KOPT-K1 (cell line): ENCODE data around the gene SPTLC2.
"Not testable (repeated sequence)": the region's sequence is repeated elsewhere in the genome, so short reads cannot be mapped to it uniquely, and the experiment has no call there.

Source experiments
- H3K27ac ChIP-seq: fragments of 200-600 bp; sonication (generic); 2 replicates; pipeline ENCODE4 v1.5.1; 2016; ENCODE audit warnings: antibody characterized with exemption, mild to moderate bottlenecking, low read depth, low read length; ENCODE audit not compliant: poor library complexity, severe bottlenecking
- H3K36me3 ChIP-seq: fragments of 200-600 bp; sonication (generic); 2 replicates; pipeline ENCODE4 v1.5.1; 2017; ENCODE audit warnings: antibody characterized with exemption, mild to moderate bottlenecking, low read length, moderate library complexity; ENCODE audit not compliant: insufficient read depth
- H3K9me3 ChIP-seq: fragments of 200-600 bp; sonication (generic); 2 replicates; pipeline ENCODE4 v1.5.1; 2017; ENCODE audit warnings: antibody characterized with exemption, low read length, mild to moderate bottlenecking; ENCODE audit not compliant: insufficient read depth, poor library complexity, severe bottlenecking

Gene SPTLC2

GRCh38 chr14:77557391-77557790, 59.0 kb downstream of the SPTLC2 start:
- no peak overlapping the region for H3K27ac ChIP-seq
- no peaks in the 10 kb centered on the region for H3K9me3 ChIP-seq
- H3K36me3 ChIP-seq: peaks cover 79% of the 10 kb centered on the region

- Histone ChIP-seq H3K27ac (no peak overlapping the region), H3K9me3 (no peaks in the 10 kb centered on the region), H3K36me3 (peaks cover 80% of the 10 kb centered on the region)
Measured at GRCh38 chr14:77556946-77557345, 59.5 kb downstream of the SPTLC2 start.

GRCh38 chr14:77554816-77555599, 61.4 kb downstream of the SPTLC2 start:
- Histone ChIP-seq H3K36me3 (peaks cover 81% of the 10 kb centered on the region), H3K27ac (no peak overlapping the region), H3K9me3 (no peaks in the 10 kb centered on the region)

- H3K36me3 ChIP-seq: peaks cover 83% of the 10 kb centered on the region
- H3K9me3 ChIP-seq: no peaks in the 10 kb centered on the region
- H3K27ac ChIP-seq: no peak overlapping the region
Measured at GRCh38 chr14:77554207-77554606, 62.2 kb downstream of the SPTLC2 start.

GRCh38 chr14:77549451-77549850, 67.0 kb downstream of the SPTLC2 start:
- Histone ChIP-seq H3K27ac (no peak overlapping the region), H3K9me3 (no peaks in the 10 kb centered on the region), H3K36me3 (peaks cover 62% of the 10 kb centered on the region)

GRCh38 chr14:77547512-77548180, 68.8 kb downstream of the SPTLC2 start:
- Histone ChIP-seq H3K36me3 (peaks cover 58% of the 10 kb centered on the region), H3K27ac (no peak overlapping the region)

GRCh38 chr14:77545171-77545570, 71.3 kb downstream of the SPTLC2 start:
- peaks cover 39% of the 10 kb centered on the region for H3K36me3 ChIP-seq
- not testable (repeated sequence) for H3K9me3 ChIP-seq

More at GRCh38 chr14:77547512-77548180, 68.8 kb downstream of the SPTLC2 start:
- H3K9me3 ChIP-seq: no peaks in the 10 kb centered on the region

GRCh38 chr14:77544571-77544970, 71.9 kb downstream of the SPTLC2 start:
- H3K9me3 ChIP-seq: no peaks in the 10 kb centered on the region
- H3K27ac ChIP-seq: no peak overlapping the region
- H3K36me3 ChIP-seq: peaks cover 33% of the 10 kb centered on the region

More at GRCh38 chr14:77545171-77545570, 71.3 kb downstream of the SPTLC2 start:
- not testable (repeated sequence) for H3K27ac ChIP-seq

GRCh38 chr14:77543637-77544334, 72.7 kb downstream of the SPTLC2 start:
- no peaks in the 10 kb centered on the region for H3K9me3 ChIP-seq
- peaks cover 25% of the 10 kb centered on the region for H3K36me3 ChIP-seq
- no peak overlapping the region for H3K27ac ChIP-seq

GRCh38 chr14:77543240-77543551, 73.2 kb downstream of the SPTLC2 start:
- H3K27ac ChIP-seq: no peak overlapping the region
- H3K36me3 ChIP-seq: peaks cover 19% of the 10 kb centered on the region
- H3K9me3 ChIP-seq: no peaks in the 10 kb centered on the region

GRCh38 chr14:77542421-77543239, 73.8 kb downstream of the SPTLC2 start:
- Histone ChIP-seq H3K27ac (no peak overlapping the region), H3K36me3 (peaks cover 17% of the 10 kb centered on the region; the same call in 1 of the 2 replicates), H3K9me3 (no peaks in the 10 kb centered on the region)

GRCh38 chr14:77541905-77542304, 74.5 kb downstream of the SPTLC2 start:
- no peaks in the 10 kb centered on the region for H3K9me3 ChIP-seq
- H3K27ac ChIP-seq: no peak overlapping the region
- peaks cover 11% of the 10 kb centered on the region; the same call in 1 of the 2 replicates for H3K36me3 ChIP-seq

- not testable (repeated sequence) for H3K27ac ChIP-seq, H3K36me3 ChIP-seq, H3K9me3 ChIP-seq
Measured at GRCh38 chr14:77536951-77537350, 79.5 kb downstream of the SPTLC2 start.

- H3K36me3 ChIP-seq: peaks cover 6% of the 10 kb centered on the region; the same call in 1 of the 2 replicates
- H3K27ac ChIP-seq: no peak overlapping the region
Measured at GRCh38 chr14:77531071-77531470, 85.4 kb downstream of the SPTLC2 start.

More at GRCh38 chr14:77531071-77531470, 85.4 kb downstream of the SPTLC2 start:
- no peaks in the 10 kb centered on the region for H3K9me3 ChIP-seq
